DOHH2 (cell line): ENCODE results near the gene HOXC9.

ENCODE experiments used
- H3F3A ChIP-seq: fragments of 200-600 bp; sonication (generic), shearing (Covaris generic); 2 replicates; pipeline ENCODE4 v1.6.0; 2016; ENCODE audit warnings: antibody characterized with exemption, mild to moderate bottlenecking; ENCODE audit not compliant: control insufficient read depth, insufficient read depth
- H3K27ac ChIP-seq: fragments of 200-600 bp; sonication (generic); 2 replicates; pipeline ENCODE4 v1.5.1; 2014; ENCODE audit warnings: low read depth, mild to moderate bottlenecking, low read length, moderate library complexity
- H3K27me3 ChIP-seq: fragments of 200-600 bp; sonication (generic); 2 replicates; pipeline ENCODE4 v1.6.1; 2014; ENCODE audit warnings: mild to moderate bottlenecking, low read length, mixed read lengths; ENCODE audit not compliant: control insufficient read depth
- H3K36me3 ChIP-seq: fragments of 200-600 bp; sonication (generic); 2 replicates; pipeline ENCODE4 v1.6.1; 2014; ENCODE audit warnings: mild to moderate bottlenecking, low read length, moderate library complexity, mixed read lengths; ENCODE audit not compliant: control insufficient read depth
- H3K4me1 ChIP-seq: fragments of 200-600 bp; sonication (generic); 2 replicates; pipeline ENCODE4 v1.6.1; 2014; ENCODE audit warnings: mild to moderate bottlenecking, low read length, mixed read lengths; ENCODE audit not compliant: control insufficient read depth
- H3K4me2 ChIP-seq: fragments of 200-600 bp; sonication (generic); 2 replicates; pipeline ENCODE4 v1.6.0; 2014; ENCODE audit warnings: mild to moderate bottlenecking, low read length, moderate library complexity
- H3K4me3 ChIP-seq: fragments of 200-600 bp; sonication (generic); 2 replicates; pipeline ENCODE4 v1.5.1; 2014; ENCODE audit warnings: mild to moderate bottlenecking, low read length, mixed read lengths
- H3K79me2 ChIP-seq: fragments of 200-600 bp; sonication (generic); 2 replicates; pipeline ENCODE4 v1.6.1; 2014; ENCODE audit warnings: mild to moderate bottlenecking, low read length, mixed read lengths; ENCODE audit not compliant: control insufficient read depth
- H3K9me2 ChIP-seq: fragments of 200-600 bp; sonication (generic); replicated peaks from 2 replicates; pipeline ENCODE4 v1.6.1; 2014; ENCODE audit warnings: mild to moderate bottlenecking, low read length, mixed read lengths; ENCODE audit not compliant: control insufficient read depth
- H3K9me3 ChIP-seq: fragments of 200-600 bp; sonication (generic); 2 replicates; pipeline ENCODE4 v1.6.1; 2014; ENCODE audit warnings: antibody characterized with exemption, low read length, mixed read lengths; ENCODE audit not compliant: control insufficient read depth, insufficient read depth
- H4K20me1 ChIP-seq: fragments of 200-600 bp; sonication (generic); 2 replicates; pipeline ENCODE4 v1.6.0; 2014; ENCODE audit warnings: low read depth, mild to moderate bottlenecking, antibody characterized with exemption, low read length, moderate library complexity; ENCODE audit not compliant: control insufficient read depth, insufficient read depth
- CTCF ChIP-seq: fragments of 200-600 bp; sonication (generic); IDR thresholded peaks from one replicate; pipeline ENCODE4 v1.5.1; 2014; ENCODE audit warnings: antibody characterized with exemption, mild to moderate bottlenecking, low read depth, low read length; ENCODE audit not compliant: poor library complexity, severe bottlenecking
- EZH2phosphoT487 ChIP-seq: fragments of 200-600 bp; sonication (generic); IDR thresholded peaks from 2 replicates; pipeline ENCODE4 v1.6.1; 2017; ENCODE audit warnings: borderline replicate concordance, mild to moderate bottlenecking, antibody characterized with exemption, low read length, moderate library complexity, mixed read lengths

Gene HOXC9

GRCh38 chr12:53987787-53988230 lies 12.2 kb upstream of the HOXC9 start:
- H3K27me3 ChIP-seq = peaks cover 92% of the 10 kb centered on the region
- no peak overlapping the region for H3K27ac ChIP-seq
- peaks cover 6% of the 10 kb centered on the region; the same call in 1 of the 2 replicates for H4K20me1 ChIP-seq
- H3K4me3 ChIP-seq = no peak overlapping the region
- no peaks in the 10 kb centered on the region for H3K9me2 ChIP-seq
- 0 out of 2 replicates have a peak, but pooled peaks cover 2% of the 10 kb centered on the region for H3F3A ChIP-seq
- H3K4me1 ChIP-seq = peaks cover 55% of the 10 kb centered on the region
- H3K36me3 ChIP-seq = no peaks in the 10 kb centered on the region
- no peaks in the 10 kb centered on the region for H3K79me2 ChIP-seq
- no peak overlapping the region for H3K4me2 ChIP-seq
- TF ChIP-seq EZH2phosphoT487 (0 out of 2 replicates have a peak, but pooled peaks have one; percentile 53), CTCF (no peak)
- H3K9me3 ChIP-seq = no peaks in the 10 kb centered on the region

GRCh38 chr12:53988541-53989226 lies 11.3 kb upstream of the HOXC9 start:
- Histone ChIP-seq H3K4me1 (peaks cover 50% of the 10 kb centered on the region), H3K27me3 (peaks cover 92% of the 10 kb centered on the region), H3K27ac (no peak overlapping the region), H4K20me1 (peaks cover 6% of the 10 kb centered on the region; the same call in 1 of the 2 replicates), H3K9me2 (no peaks in the 10 kb centered on the region), H3K9me3 (no peaks in the 10 kb centered on the region), H3K4me2 (peak overlapping the region; percentile 63), H3K36me3 (no peaks in the 10 kb centered on the region), H3K79me2 (no peaks in the 10 kb centered on the region), H3K4me3 (peak overlapping the region; percentile 21; the same call in 1 of the 2 replicates), H3F3A (0 out of 2 replicates have a peak, but pooled peaks cover 2% of the 10 kb centered on the region)
- TF ChIP-seq EZH2phosphoT487 (no peak), CTCF (no peak)

GRCh38 chr12:53989227-53990113 lies 10.5 kb upstream of the HOXC9 start:
- Histone ChIP-seq H4K20me1 (peaks cover 6% of the 10 kb centered on the region; the same call in 1 of the 2 replicates), H3K27me3 (peaks cover 93% of the 10 kb centered on the region), H3F3A (0 out of 2 replicates have a peak, but pooled peaks cover 2% of the 10 kb centered on the region), H3K4me1 (peaks cover 42% of the 10 kb centered on the region), H3K9me3 (no peaks in the 10 kb centered on the region), H3K9me2 (no peaks in the 10 kb centered on the region), H3K4me2 (peak overlapping the region; percentile 63), H3K4me3 (peak overlapping the region; percentile 40), H3K27ac (no peak overlapping the region), H3K36me3 (no peaks in the 10 kb centered on the region), H3K79me2 (no peaks in the 10 kb centered on the region)
- TF ChIP-seq CTCF (peak; percentile 71), EZH2phosphoT487 (peak; percentile 80; the same call in 1 of the 2 replicates)
